ENCODE data around the gene RPS26.
"Not testable (repeated sequence)": the region's sequence is repeated elsewhere in the genome, so short reads cannot be mapped to it uniquely, and the experiment has no call there.

RPS26 gene

GRCh38 chr12:56074396-56074795 lies 32.7 kb downstream of the RPS26 start:
- Histone ChIP-seq H3K4me3 (ENCODE audit: low read depth in 1 of 5, low read length in 5 of 5) (no peak overlapping the region), H3K9me3 (ENCODE audit: control insufficient read depth in 5 of 5, low read length in 5 of 5) (no peaks in the 10 kb centered on the region), H3K36me3 (ENCODE audit: control insufficient read depth in 5 of 5, insufficient read depth in 5 of 5, low read length in 5 of 5) (no peaks in the 10 kb centered on the region), H3K4me1 (ENCODE audit: control insufficient read depth in 5 of 5, insufficient read depth in 5 of 5, low read length in 5 of 5) (peaks cover 0 to 9% (median 5%) of the 10 kb centered on the region in 5 donors), H3K27me3 (ENCODE audit: control insufficient read depth in 5 of 5, insufficient read depth in 4 of 5, low read length in 5 of 5) (no peaks in the 10 kb centered on the region), H3K27ac (ENCODE audit: low read depth, low read length) (no peak overlapping the region), H3K9ac (ENCODE audit: low read length in 5 of 5) (no peak overlapping the region)

- H3K9ac ChIP-seq (ENCODE audit: low read length in 5 of 5); H3K27ac ChIP-seq (ENCODE audit: low read depth, low read length); H3K9me3 ChIP-seq (ENCODE audit: control insufficient read depth in 5 of 5, low read length in 5 of 5); H3K36me3 ChIP-seq (ENCODE audit: control insufficient read depth in 5 of 5, insufficient read depth in 5 of 5, low read length in 5 of 5); H3K4me3 ChIP-seq (ENCODE audit: low read depth in 1 of 5, low read length in 5 of 5): not testable (repeated sequence)
- H3K4me1 ChIP-seq (ENCODE audit: control insufficient read depth in 5 of 5, insufficient read depth in 5 of 5, low read length in 5 of 5): peaks cover 0 to 21% (median 16%) of the 10 kb centered on the region in 5 donors
- peaks cover 0 to 13% (median 11%) of the 10 kb centered on the region in 5 donors for H3K27me3 ChIP-seq (ENCODE audit: control insufficient read depth in 5 of 5, insufficient read depth in 4 of 5, low read length in 5 of 5)
Measured at GRCh38 chr12:56077966-56078365, 36.2 kb downstream of the RPS26 start.

GRCh38 chr12:56078427-56078826 lies 36.7 kb downstream of the RPS26 start:
- H3K27me3 ChIP-seq (ENCODE audit: control insufficient read depth in 5 of 5, insufficient read depth in 4 of 5, low read length in 5 of 5): peaks cover 0 to 13% (median 11%) of the 10 kb centered on the region in 5 donors
- no peak overlapping the region for H3K27ac ChIP-seq (ENCODE audit: low read depth, low read length)
- H3K4me1 ChIP-seq (ENCODE audit: control insufficient read depth in 5 of 5, insufficient read depth in 5 of 5, low read length in 5 of 5): peaks cover 0 to 21% (median 16%) of the 10 kb centered on the region in 5 donors
- peak overlapping the region in 1 of 5 donors; percentile 76 for H3K9ac ChIP-seq (ENCODE audit: low read length in 5 of 5)
- H3K9me3 ChIP-seq (ENCODE audit: control insufficient read depth in 5 of 5, low read length in 5 of 5): no peaks in the 10 kb centered on the region
- H3K36me3 ChIP-seq (ENCODE audit: control insufficient read depth in 5 of 5, insufficient read depth in 5 of 5, low read length in 5 of 5): no peaks in the 10 kb centered on the region
- no peak overlapping the region for H3K4me3 ChIP-seq (ENCODE audit: low read depth in 1 of 5, low read length in 5 of 5)

DNA sequence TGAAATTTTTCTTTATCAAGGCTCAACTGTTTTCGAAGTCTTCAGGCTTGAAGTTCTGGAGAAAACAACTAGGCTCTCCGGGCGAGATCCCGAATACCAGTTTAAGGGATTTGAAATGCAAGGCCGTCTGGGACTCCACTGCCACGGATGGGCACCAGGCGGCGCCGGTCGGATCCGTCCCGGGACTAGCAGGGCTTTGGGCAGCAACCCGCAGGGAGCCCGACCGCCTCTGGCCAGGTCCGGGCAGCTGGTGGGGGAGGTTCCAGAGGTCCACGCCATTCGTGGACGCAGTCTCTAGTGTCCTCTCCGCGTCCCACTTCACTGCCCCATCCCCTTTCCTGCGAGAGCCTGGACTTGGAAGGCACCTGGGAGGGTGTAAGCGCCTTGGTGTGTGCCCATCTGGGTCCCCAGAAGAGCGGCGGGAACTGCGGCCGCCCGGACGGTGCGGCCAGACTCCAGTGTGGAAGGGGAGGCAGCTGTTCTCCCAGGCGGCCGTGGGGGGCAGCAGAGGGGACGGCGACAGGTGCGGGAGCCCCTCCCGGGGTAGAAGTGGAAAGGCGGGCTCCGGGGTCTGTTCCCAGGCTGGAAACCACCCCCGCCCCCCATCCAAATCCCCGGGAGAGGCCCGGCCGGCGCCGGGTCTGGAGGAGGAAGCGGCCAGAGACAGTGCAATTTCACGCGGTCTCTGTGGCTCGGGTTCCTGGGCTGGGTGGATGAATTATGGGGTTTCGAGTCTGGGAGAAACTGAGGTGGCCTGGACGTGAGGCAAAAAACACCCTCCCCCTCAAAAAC lies 37.4 kb downstream of the RPS26 start:
- no peaks in the 10 kb centered on the region for H3K36me3 ChIP-seq (ENCODE audit: control insufficient read depth in 5 of 5, insufficient read depth in 5 of 5, low read length in 5 of 5)
- no peaks in the 10 kb centered on the region for H3K9me3 ChIP-seq (ENCODE audit: control insufficient read depth in 5 of 5, low read length in 5 of 5)
- peaks cover 0 to 13% (median 11%) of the 10 kb centered on the region in 5 donors for H3K27me3 ChIP-seq (ENCODE audit: control insufficient read depth in 5 of 5, insufficient read depth in 4 of 5, low read length in 5 of 5)
- H3K27ac ChIP-seq (ENCODE audit: low read depth, low read length): peak overlapping the region; percentile 10
- H3K9ac ChIP-seq (ENCODE audit: low read length in 5 of 5): peak overlapping the region in 4 of 5 donors; percentile 55 to 76 (median 72)
- peak overlapping the region; percentile 68 to 77 (median 74) for H3K4me3 ChIP-seq (ENCODE audit: low read depth in 1 of 5, low read length in 5 of 5)
- H3K4me1 ChIP-seq (ENCODE audit: control insufficient read depth in 5 of 5, insufficient read depth in 5 of 5, low read length in 5 of 5): peaks cover 0 to 21% (median 16%) of the 10 kb centered on the region in 5 donors

DNA sequence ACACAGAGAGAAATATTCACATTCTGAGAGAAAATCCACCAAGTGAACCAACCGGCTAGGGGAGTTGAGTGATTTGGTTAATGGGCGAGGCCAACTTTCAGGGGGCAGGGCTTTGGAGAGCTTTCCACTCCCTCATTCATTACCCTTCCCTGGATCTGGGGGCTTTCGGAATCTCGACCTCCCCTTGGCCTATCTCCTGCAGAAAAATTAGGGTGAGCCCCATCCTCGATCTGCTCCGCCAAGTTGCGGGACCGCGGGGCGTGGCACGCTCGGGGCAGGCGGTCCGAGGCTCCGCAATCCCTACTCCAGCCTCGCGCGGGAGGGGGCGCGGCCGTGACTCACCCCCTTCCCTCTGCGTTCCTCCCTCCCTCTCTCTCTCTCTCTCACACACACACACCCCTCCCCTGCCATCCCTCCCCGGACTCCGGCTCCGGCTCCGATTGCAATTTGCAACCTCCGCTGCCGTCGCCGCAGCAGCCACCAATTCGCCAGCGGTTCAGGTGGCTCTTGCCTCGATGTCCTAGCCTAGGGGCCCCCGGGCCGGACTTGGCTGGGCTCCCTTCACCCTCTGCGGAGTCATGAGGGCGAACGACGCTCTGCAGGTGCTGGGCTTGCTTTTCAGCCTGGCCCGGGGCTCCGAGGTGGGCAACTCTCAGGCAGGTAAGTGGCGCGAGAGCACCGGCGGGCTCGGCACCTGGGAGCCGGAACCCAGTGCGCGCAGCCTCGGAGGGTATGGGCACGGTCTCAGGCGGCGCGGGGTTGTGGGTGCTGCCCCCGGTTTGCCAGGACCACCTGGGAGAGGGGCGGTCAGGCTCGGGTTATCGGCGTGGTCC lies 38.2 kb downstream of the RPS26 start, which contains the start of gene ERBB3:
Gene ERBB3 (plus strand): TSS at position 443 of the 833 bp plus-strand sequence. CDS start 136 bp downstream, at position 579.
- Histone ChIP-seq H3K4me1 (ENCODE audit: control insufficient read depth in 5 of 5, insufficient read depth in 5 of 5, low read length in 5 of 5) (peaks cover 0 to 21% (median 16%) of the 10 kb centered on the region in 5 donors), H3K36me3 (ENCODE audit: control insufficient read depth in 5 of 5, insufficient read depth in 5 of 5, low read length in 5 of 5) (no peaks in the 10 kb centered on the region), H3K9me3 (ENCODE audit: control insufficient read depth in 5 of 5, low read length in 5 of 5) (no peaks in the 10 kb centered on the region), H3K27me3 (ENCODE audit: control insufficient read depth in 5 of 5, insufficient read depth in 4 of 5, low read length in 5 of 5) (peaks cover 0 to 13% (median 11%) of the 10 kb centered on the region in 5 donors), H3K27ac (ENCODE audit: low read depth, low read length) (peak within 1 kb of the TSS; percentile 10), H3K9ac (ENCODE audit: low read length in 5 of 5) (peak within 1 kb of the TSS in 4 of 5 donors; percentile 55 to 76 (median 72)), H3K4me3 (ENCODE audit: low read depth in 1 of 5, low read length in 5 of 5) (peak within 1 kb of the TSS; percentile 68 to 77 (median 74))

DNA sequence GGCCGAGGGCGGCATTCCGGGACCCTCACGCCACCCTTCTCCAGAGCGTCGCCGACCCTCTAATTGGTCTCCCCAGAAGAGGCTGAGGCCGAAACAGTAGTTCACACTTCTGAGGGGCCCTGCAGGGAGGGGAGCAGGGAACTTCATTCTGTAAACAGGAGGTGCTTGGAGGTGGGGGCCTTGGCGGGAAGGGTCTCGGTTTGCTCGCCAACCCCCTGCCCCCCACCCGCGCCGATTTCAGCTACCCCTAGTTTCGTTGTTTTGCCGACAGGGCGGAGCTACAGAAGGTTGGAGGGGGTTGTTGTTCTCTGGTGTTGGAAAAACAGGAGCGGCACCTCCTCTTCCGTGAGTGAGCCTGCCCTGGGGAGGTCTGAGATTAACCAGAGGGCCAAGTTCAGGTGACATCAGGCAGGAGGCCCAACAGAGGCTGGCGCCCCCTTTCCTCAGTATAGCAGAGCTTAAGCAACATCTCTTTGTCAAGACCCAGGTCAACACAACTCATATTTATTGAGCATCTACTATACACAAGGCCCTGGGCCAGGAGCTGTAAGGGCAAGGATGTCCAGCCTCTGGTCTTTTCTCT lies 38.9 kb downstream of the RPS26 start:
- no peak overlapping the region for H3K9ac ChIP-seq (ENCODE audit: low read length in 5 of 5)
- H3K27me3 ChIP-seq (ENCODE audit: control insufficient read depth in 5 of 5, insufficient read depth in 4 of 5, low read length in 5 of 5): peaks cover 0 to 13% (median 11%) of the 10 kb centered on the region in 5 donors
- H3K9me3 ChIP-seq (ENCODE audit: control insufficient read depth in 5 of 5, low read length in 5 of 5): no peaks in the 10 kb centered on the region
- H3K4me1 ChIP-seq (ENCODE audit: control insufficient read depth in 5 of 5, insufficient read depth in 5 of 5, low read length in 5 of 5): peaks cover 0 to 21% (median 16%) of the 10 kb centered on the region in 5 donors
- H3K4me3 ChIP-seq (ENCODE audit: low read depth in 1 of 5, low read length in 5 of 5): peak overlapping the region in 3 of 5 donors; percentile 68 to 74 (median 73)
- no peaks in the 10 kb centered on the region for H3K36me3 ChIP-seq (ENCODE audit: control insufficient read depth in 5 of 5, insufficient read depth in 5 of 5, low read length in 5 of 5)
- H3K27ac ChIP-seq (ENCODE audit: low read depth, low read length): no peak overlapping the region

DNA sequence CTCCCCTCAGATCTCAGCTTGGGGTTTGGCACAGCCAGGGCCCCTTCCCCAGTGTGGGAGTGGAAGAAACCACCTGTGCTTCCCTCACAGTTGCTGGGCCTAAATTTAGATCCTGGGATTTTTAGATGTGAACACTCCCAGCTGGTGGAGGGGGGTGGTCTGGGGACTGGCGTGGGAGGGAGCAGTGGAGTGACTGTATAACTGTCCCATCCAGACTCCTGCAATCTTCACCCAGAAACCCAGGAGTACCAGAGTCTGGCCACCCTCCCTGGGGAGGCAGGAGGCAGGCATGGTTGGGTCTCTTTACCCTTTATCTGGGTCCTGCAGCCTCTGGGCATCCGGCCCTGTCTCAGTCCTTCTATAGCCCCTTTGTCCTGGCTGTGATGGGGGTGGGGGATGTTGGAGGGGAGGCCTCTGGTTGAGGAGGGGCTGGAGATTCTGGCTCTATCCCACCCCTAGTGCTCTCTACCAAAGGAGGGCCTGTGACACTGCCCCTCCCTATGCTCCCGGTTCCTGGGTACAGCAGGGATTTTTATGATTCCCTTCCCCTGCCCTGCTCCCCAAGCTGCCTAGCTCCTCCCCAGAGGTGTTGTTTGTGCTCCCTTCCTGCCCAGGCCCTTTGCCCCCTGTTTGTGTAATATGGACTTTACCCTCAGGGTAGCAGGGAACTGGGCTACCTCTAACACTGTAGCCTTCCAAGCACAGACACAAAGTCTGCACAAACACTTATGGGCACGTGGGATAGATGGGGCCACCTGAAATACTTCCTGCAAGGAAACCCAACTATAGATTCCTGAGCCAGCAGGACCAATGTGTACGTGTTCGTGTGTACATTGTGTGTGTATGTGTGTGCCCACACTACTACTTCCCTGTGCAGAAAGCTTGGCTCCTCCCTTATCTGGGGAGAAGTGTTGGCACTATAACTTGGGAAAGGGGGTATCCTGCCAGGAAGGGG lies 40.0 kb downstream of the RPS26 start:
- Histone ChIP-seq H3K9me3 (ENCODE audit: control insufficient read depth in 5 of 5, low read length in 5 of 5) (no peaks in the 10 kb centered on the region), H3K27me3 (ENCODE audit: control insufficient read depth in 5 of 5, insufficient read depth in 4 of 5, low read length in 5 of 5) (peaks cover 0 to 13% (median 11%) of the 10 kb centered on the region in 5 donors), H3K27ac (ENCODE audit: low read depth, low read length) (no peak overlapping the region), H3K4me3 (ENCODE audit: low read depth in 1 of 5, low read length in 5 of 5) (no peak overlapping the region), H3K36me3 (ENCODE audit: control insufficient read depth in 5 of 5, insufficient read depth in 5 of 5, low read length in 5 of 5) (no peaks in the 10 kb centered on the region), H3K9ac (ENCODE audit: low read length in 5 of 5) (no peak overlapping the region), H3K4me1 (ENCODE audit: control insufficient read depth in 5 of 5, insufficient read depth in 5 of 5, low read length in 5 of 5) (peaks cover 0 to 21% (median 16%) of the 10 kb centered on the region in 5 donors)

DNA sequence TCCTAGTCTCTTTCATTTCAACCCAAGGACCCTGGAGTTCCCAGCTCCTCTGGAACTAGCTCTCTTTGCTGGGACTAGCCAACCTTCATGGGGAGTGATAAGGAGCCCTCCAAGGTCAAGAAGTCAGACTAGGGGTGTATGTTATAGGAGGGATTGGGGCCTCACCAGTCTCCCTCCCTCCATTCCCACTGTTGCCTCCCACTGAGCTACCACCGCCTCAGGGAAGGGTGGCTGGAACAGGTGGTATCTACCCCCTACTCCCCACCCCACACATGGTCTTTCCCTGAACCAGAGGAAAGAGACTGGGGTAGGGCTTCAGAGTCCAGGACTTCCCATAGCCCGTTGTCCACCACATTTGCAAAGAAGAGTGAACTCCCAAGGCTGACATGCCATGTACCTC lies 40.7 kb downstream of the RPS26 start:
- H3K4me3 ChIP-seq (ENCODE audit: low read depth in 1 of 5, low read length in 5 of 5): no peak overlapping the region
- no peaks in the 10 kb centered on the region for H3K36me3 ChIP-seq (ENCODE audit: control insufficient read depth in 5 of 5, insufficient read depth in 5 of 5, low read length in 5 of 5)
- no peak overlapping the region for H3K9ac ChIP-seq (ENCODE audit: low read length in 5 of 5)

GRCh38 chr12:56082967-56083366 lies 41.2 kb downstream of the RPS26 start:
- H3K4me1 ChIP-seq (ENCODE audit: control insufficient read depth in 5 of 5, insufficient read depth in 5 of 5, low read length in 5 of 5): peaks cover 0 to 24% (median 16%) of the 10 kb centered on the region in 5 donors
- no peak overlapping the region for H3K27ac ChIP-seq (ENCODE audit: low read depth, low read length)
- H3K27me3 ChIP-seq (ENCODE audit: control insufficient read depth in 5 of 5, insufficient read depth in 4 of 5, low read length in 5 of 5): peaks cover 0 to 13% (median 11%) of the 10 kb centered on the region in 5 donors
- no peak overlapping the region for H3K9ac ChIP-seq (ENCODE audit: low read length in 5 of 5)
- no peaks in the 10 kb centered on the region for H3K9me3 ChIP-seq (ENCODE audit: control insufficient read depth in 5 of 5, low read length in 5 of 5)
- H3K36me3 ChIP-seq (ENCODE audit: control insufficient read depth in 5 of 5, insufficient read depth in 5 of 5, low read length in 5 of 5): no peaks in the 10 kb centered on the region
- no peak overlapping the region for H3K4me3 ChIP-seq (ENCODE audit: low read depth in 1 of 5, low read length in 5 of 5)

More for the DNA sequence above, 40.7 kb downstream of the RPS26 start:
- Histone ChIP-seq H3K27ac (ENCODE audit: low read depth, low read length) (no peak overlapping the region), H3K4me1 (ENCODE audit: control insufficient read depth in 5 of 5, insufficient read depth in 5 of 5, low read length in 5 of 5) (peaks cover 0 to 24% (median 16%) of the 10 kb centered on the region in 5 donors), H3K9me3 (ENCODE audit: control insufficient read depth in 5 of 5, low read length in 5 of 5) (no peaks in the 10 kb centered on the region), H3K27me3 (ENCODE audit: control insufficient read depth in 5 of 5, insufficient read depth in 4 of 5, low read length in 5 of 5) (peaks cover 0 to 13% (median 11%) of the 10 kb centered on the region in 5 donors)

Measured in subcutaneous abdominal adipose tissue (tissue), 5 donors.